Trophoblast cell (in vitro differentiated cells and primary cell): ENCODE results near the gene SKI.

Experiments used
- DNase-seq, 2 donors: peaks; one replicate each; pipeline ENCODE4 v3.0.0-alpha.2; 2016
- H2AFZ ChIP-seq: 2 replicates; pipeline ENCODE4 v1.6.1; 2013; ENCODE audit warnings: low read length, moderate library complexity, mild to moderate bottlenecking; ENCODE audit not compliant: insufficient read depth, poor library complexity
- H2AK5ac ChIP-seq: 2 replicates; pipeline ENCODE4 v1.6.1; 2013; ENCODE audit warnings: mild to moderate bottlenecking, low read length
- H2BK120ac ChIP-seq: 2 replicates; pipeline ENCODE4 v1.6.1; 2013; ENCODE audit warnings: low read length, mild to moderate bottlenecking, moderate library complexity; ENCODE audit not compliant: insufficient read depth, poor library complexity
- H2BK12ac ChIP-seq: 2 replicates; pipeline ENCODE4 v1.6.1; 2013; ENCODE audit warnings: mild to moderate bottlenecking, low read length, moderate library complexity
- H2BK5ac ChIP-seq: 2 replicates; pipeline ENCODE4 v1.6.1; 2013; ENCODE audit warnings: low read length, low read depth, moderate library complexity, mild to moderate bottlenecking; ENCODE audit not compliant: poor library complexity
- H3K14ac ChIP-seq: 2 replicates; pipeline ENCODE4 v1.6.1; 2013; ENCODE audit warnings: mild to moderate bottlenecking, low read length
- H3K18ac ChIP-seq: 2 replicates; pipeline ENCODE4 v1.6.1; 2013; ENCODE audit warnings: mild to moderate bottlenecking, low read length
- H3K23ac ChIP-seq: 2 replicates; pipeline ENCODE4 v1.6.1; 2013; ENCODE audit warnings: low read length
- H3K27ac ChIP-seq: 2 replicates; pipeline ENCODE4 v1.5.1; 2013; ENCODE audit warnings: low read depth, mild to moderate bottlenecking, inconsistent platforms, low read length, moderate library complexity
- H3K27me3 ChIP-seq: 2 replicates; pipeline ENCODE4 v1.6.1; 2013; ENCODE audit warnings: inconsistent platforms, mild to moderate bottlenecking, low read length, moderate library complexity; ENCODE audit not compliant: insufficient read depth
- H3K36me3 ChIP-seq, 2 experiments: 1 replicate in 1 of 2; 2 replicates in 1 of 2; pipeline ENCODE4 v1.6.1; 2013; ENCODE audit warnings: low read length in 2 of 2, mild to moderate bottlenecking in 2 of 2, moderate library complexity in 1 of 2; ENCODE audit not compliant: insufficient read depth in 2 of 2, control insufficient read depth in 1 of 2
- H3K4ac ChIP-seq: 2 replicates; pipeline ENCODE4 v1.6.1; 2013; ENCODE audit warnings: low read depth, mild to moderate bottlenecking, low read length, moderate library complexity
- H3K4me1 ChIP-seq, 2 experiments: 1 replicate in 1 of 2; 2 replicates in 1 of 2; pipeline ENCODE4 v1.6.1; 2013; ENCODE audit warnings: low read length in 2 of 2, mild to moderate bottlenecking in 2 of 2, moderate library complexity in 1 of 2; ENCODE audit not compliant: insufficient read depth in 2 of 2, control insufficient read depth in 1 of 2
- H3K4me2 ChIP-seq: 2 replicates; pipeline ENCODE4 v1.6.1; 2013; ENCODE audit warnings: inconsistent platforms, mild to moderate bottlenecking, low read length, moderate library complexity
- H3K4me3 ChIP-seq: 2 replicates; pipeline ENCODE4 v1.5.1; 2013; ENCODE audit warnings: mild to moderate bottlenecking, low read depth, low read length, inconsistent platforms
- H3K79me1 ChIP-seq: one replicate; pipeline ENCODE4 v1.6.1; 2013; ENCODE audit warnings: low read length
- H3K79me2 ChIP-seq: 2 replicates; pipeline ENCODE4 v1.6.1; 2013; ENCODE audit warnings: low read length, mild to moderate bottlenecking; ENCODE audit not compliant: control insufficient read depth, insufficient read depth, poor library complexity
- H3K9ac ChIP-seq: 2 replicates; pipeline ENCODE4 v1.6.1; 2013; ENCODE audit warnings: mild to moderate bottlenecking, low read length
- H3K9me3 ChIP-seq: 2 replicates; pipeline ENCODE4 v1.6.1; 2013; ENCODE audit warnings: low read depth, mild to moderate bottlenecking, control low read depth, inconsistent platforms, low read length; ENCODE audit not compliant: insufficient read depth
- H4K12ac ChIP-seq: 2 replicates; pipeline ENCODE4 v1.6.1; 2013; ENCODE audit warnings: low read depth, mild to moderate bottlenecking, low read length, moderate library complexity
- H4K8ac ChIP-seq: 2 replicates; pipeline ENCODE4 v1.6.1; 2013; ENCODE audit warnings: low read depth, mild to moderate bottlenecking, low read length, moderate library complexity
- H4K91ac ChIP-seq: one replicate; pipeline ENCODE4 v1.6.1; 2013; ENCODE audit warnings: low read depth, mild to moderate bottlenecking, low read length, moderate library complexity
- WGBS: extraction: QIAGEN DNeasy Blood & Tissue Kit; methylation state at CpG from one replicate; pipeline ENCODE4 v1.1.7; 2013; ENCODE audit warnings: missing lambda C conversion rate; ENCODE audit not compliant: insufficient read length, insufficient coverage; ENCODE audit errors: extremely low coverage; 5-methylcytosine and 5-hydroxymethylcytosine counted together

SKI gene

GRCh38 chr1:2232916-2233438 is 4.9 kb downstream of the SKI start:
- no peak overlapping the region for H4K12ac ChIP-seq
- H2BK5ac ChIP-seq: no peak overlapping the region
- no peak overlapping the region for H2AFZ ChIP-seq
- peaks cover 1% of the 10 kb centered on the region for H3K9me3 ChIP-seq
- no peak overlapping the region for H3K23ac ChIP-seq
- no peak overlapping the region for H3K18ac ChIP-seq
- DNase-seq: peak in 1 of 2 donors; percentile 24
- H2BK12ac ChIP-seq: no peak overlapping the region
- no peak overlapping the region for H4K8ac ChIP-seq
- no peak overlapping the region for H2AK5ac ChIP-seq
- H3K4ac ChIP-seq: peak overlapping the region; percentile 66
- peaks cover 6 to 22% of the 10 kb centered on the region in 2 experiments for H3K36me3 ChIP-seq
- H3K27ac ChIP-seq: no peak overlapping the region
- H3K79me1 ChIP-seq: peaks cover 15% of the 10 kb centered on the region
- no peak overlapping the region for H3K14ac ChIP-seq
- H3K27me3 ChIP-seq: no peaks in the 10 kb centered on the region
- H3K79me2 ChIP-seq: peaks cover 81% of the 10 kb centered on the region
- H3K4me2 ChIP-seq: no peak overlapping the region
- H3K4me1 ChIP-seq: peaks cover 36 to 48% of the 10 kb centered on the region in 2 experiments
- WGBS: no CpG with 5 or more reads among the region's 23 CpGs
- peak overlapping the region; percentile 38 for H3K4me3 ChIP-seq
- no peak overlapping the region for H4K91ac ChIP-seq
- H2BK120ac ChIP-seq: no peak overlapping the region
- H3K9ac ChIP-seq: no peak overlapping the region

DNA sequence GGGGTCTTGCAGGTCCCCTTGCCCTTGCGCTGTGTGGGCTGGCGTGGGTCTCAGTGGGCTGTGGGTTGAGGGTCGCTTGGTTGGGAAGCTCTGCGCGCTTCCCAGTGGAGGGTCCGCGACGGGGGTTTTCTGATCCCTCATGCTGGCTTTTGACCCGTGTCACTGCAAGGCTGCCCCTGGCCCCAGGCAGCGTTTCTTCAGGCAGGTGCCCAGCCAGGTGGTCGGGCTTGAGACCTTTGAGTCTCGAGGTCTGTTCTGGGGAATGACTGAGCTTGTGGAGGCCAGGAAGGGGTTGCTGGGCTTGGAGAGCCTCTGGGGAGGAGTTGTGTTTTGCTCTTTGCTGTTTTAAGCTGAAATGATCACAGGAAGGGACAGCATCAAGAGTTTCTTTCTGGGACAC is 5.3 kb downstream of the SKI start:
- Histone ChIP-seq H3K79me2 (peaks cover 86% of the 10 kb centered on the region), H4K12ac (no peak overlapping the region), H3K14ac (peak overlapping the region; percentile 38), H2AK5ac (no peak overlapping the region), H4K91ac (peak overlapping the region; percentile 5), H3K9me3 (peaks cover 1% of the 10 kb centered on the region), H4K8ac (no peak overlapping the region), H3K79me1 (peaks cover 15% of the 10 kb centered on the region), H3K4ac (peak overlapping the region; percentile 66), H2BK12ac (no peak overlapping the region), H2AFZ (no peak overlapping the region), H3K18ac (no peak overlapping the region), H3K9ac (no peak overlapping the region), H3K36me3 (peaks cover 9 to 25% of the 10 kb centered on the region in 2 experiments), H3K23ac (no peak overlapping the region), H3K4me3 (no peak overlapping the region), H3K27ac (peak overlapping the region; percentile 31), H3K27me3 (no peaks in the 10 kb centered on the region), H3K4me2 (peak overlapping the region; percentile 28), H3K4me1 (peaks cover 36 to 48% of the 10 kb centered on the region in 2 experiments), H2BK120ac (no peak overlapping the region), H2BK5ac (no peak overlapping the region)
- DNase-seq: peak in 1 of 2 donors; percentile 19
- WGBS: no CpG with 5 or more reads among the region's 12 CpGs

GRCh38 chr1:2233997-2234761 is 6.1 kb downstream of the SKI start:
- Histone ChIP-seq H3K4me3 (no peak overlapping the region), H3K4ac (peak overlapping the region; percentile 66), H2BK12ac (no peak overlapping the region), H2BK120ac (no peak overlapping the region), H3K23ac (no peak overlapping the region), H3K27me3 (no peaks in the 10 kb centered on the region), H4K12ac (no peak overlapping the region), H3K14ac (peak overlapping the region; percentile 37), H3K4me1 (peaks cover 37 to 48% of the 10 kb centered on the region in 2 experiments), H4K8ac (no peak overlapping the region), H4K91ac (peak overlapping the region; percentile 5), H2AK5ac (no peak overlapping the region), H2AFZ (no peak overlapping the region), H3K4me2 (peak overlapping the region; percentile 28), H2BK5ac (peak overlapping the region; percentile 18), H3K18ac (peak overlapping the region; percentile 8), H3K9ac (no peak overlapping the region), H3K36me3 (peaks cover 13 to 26% of the 10 kb centered on the region in 2 experiments), H3K27ac (peak overlapping the region; percentile 31), H3K79me1 (peaks cover 15% of the 10 kb centered on the region), H3K79me2 (peaks cover 85% of the 10 kb centered on the region), H3K9me3 (peaks cover 1% of the 10 kb centered on the region)
- peak; percentile 88 to 98 for DNase-seq
- WGBS: no CpG with 5 or more reads among the region's 27 CpGs

GRCh38 chr1:2234762-2235113 is 6.6 kb downstream of the SKI start:
- no peak overlapping the region for H3K18ac ChIP-seq

More at GRCh38 chr1:2234762-2235113, 6.6 kb downstream of the SKI start:
- H3K9ac ChIP-seq: no peak overlapping the region
- H3K4me3 ChIP-seq: no peak overlapping the region
- peak overlapping the region; percentile 69 for H3K4ac ChIP-seq
- no peak overlapping the region for H4K91ac ChIP-seq
- no CpG with 5 or more reads among the region's 4 CpGs for WGBS
- peaks cover 85% of the 10 kb centered on the region for H3K79me2 ChIP-seq
- no peak overlapping the region for H2AK5ac ChIP-seq
- no peak for DNase-seq
- H4K12ac ChIP-seq: no peak overlapping the region
- no peak overlapping the region for H3K14ac ChIP-seq
- peak overlapping the region; percentile 31 for H3K27ac ChIP-seq
- H3K79me1 ChIP-seq: peaks cover 11% of the 10 kb centered on the region
- H3K9me3 ChIP-seq: peaks cover 1% of the 10 kb centered on the region
- H3K23ac ChIP-seq: no peak overlapping the region
- no peak overlapping the region for H4K8ac ChIP-seq
- no peak overlapping the region for H2BK5ac ChIP-seq
- no peak overlapping the region for H2AFZ ChIP-seq
- H2BK120ac ChIP-seq: no peak overlapping the region
- peaks cover 13 to 28% of the 10 kb centered on the region in 2 experiments for H3K36me3 ChIP-seq
- no peak overlapping the region for H3K4me2 ChIP-seq
- H3K27me3 ChIP-seq: no peaks in the 10 kb centered on the region
- H2BK12ac ChIP-seq: no peak overlapping the region
- H3K4me1 ChIP-seq: peaks cover 42 to 53% of the 10 kb centered on the region in 2 experiments
